ENCODE measurements around the gene RBM22. TPM values are rescaled to one million over a fixed set of nuclear protein-coding genes. Genes with fewer than 3 reads are reported as not detected.

Gene RBM22
- total and polyA plus RNA-seq, 2 of the 8 experiments (the other 6 are each of a cell fraction or from before 2014, with no cell fraction given), result 20.8 to 33.9 TPM

DNA sequence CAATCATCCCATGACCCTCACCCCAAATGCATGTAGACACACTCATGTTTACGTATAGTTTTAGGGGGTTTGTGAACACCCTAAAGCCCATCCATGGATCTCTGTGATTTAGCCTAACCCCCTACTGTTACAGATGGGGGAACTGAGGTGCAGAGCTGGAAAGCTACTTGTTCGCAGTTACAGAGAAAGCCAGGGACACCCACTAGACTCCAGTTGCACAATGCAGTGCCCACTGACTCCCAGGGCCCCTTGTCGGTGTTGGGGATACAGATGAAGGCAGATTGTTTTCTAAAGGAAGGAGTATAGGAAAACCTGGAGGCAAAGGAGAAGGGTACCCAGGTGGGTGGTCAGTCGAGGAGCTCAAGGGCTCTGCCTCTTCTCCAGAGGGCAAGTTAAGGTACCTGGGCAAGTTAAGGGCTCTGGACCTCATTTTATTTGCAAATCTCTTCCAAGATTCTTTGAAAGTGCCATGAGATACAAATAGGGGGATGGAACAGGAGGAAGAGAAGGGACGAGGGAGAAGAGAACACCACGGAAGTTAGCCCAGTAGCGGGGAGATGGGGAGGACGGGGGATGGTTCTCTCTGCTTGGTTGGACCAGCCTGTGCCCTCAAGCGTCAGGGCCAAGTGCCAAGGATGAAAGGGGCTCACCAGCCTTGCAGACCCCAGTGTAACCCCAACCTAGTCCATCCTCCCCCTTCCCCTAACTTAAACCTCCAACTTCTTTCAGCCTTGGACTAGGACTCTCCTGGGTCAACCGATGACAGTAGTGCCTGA, 38.9 kb downstream of the RBM22 start:
- Histone ChIP-seq H2BK15ac (ENCODE audit: low read length) (no peak overlapping the region; the same call in 1 of the 2 replicates), H3K4ac (replicated peaks; ENCODE audit: insufficient read length, low read depth, low read length) (no peak overlapping the region), H4K91ac (replicated peaks; ENCODE audit: insufficient read length, low read length) (no peak overlapping the region), H3K4me2 (ENCODE audit: insufficient read depth in 1 of 2, low read depth in 2 of 2, low read length in 2 of 2) (0 out of 4 replicates have a peak overlapping the region, but pooled peaks of 1 of the 2 experiments have one; percentile 15), H2BK20ac (ENCODE audit: low read length) (no peak overlapping the region), H2BK5ac (ENCODE audit: low read depth, low read length) (no peak overlapping the region), H2BK12ac (ENCODE audit: low read depth, low read length) (no peak overlapping the region), H3K56ac (replicated peaks; ENCODE audit: insufficient read length, low read depth, low read length) (no peak overlapping the region), H3K79me1 (ENCODE audit: low read depth, low read length) (no peaks in the 10 kb centered on the region), H3K23me2 (ENCODE audit: low read depth, low read length) (no peaks in the 10 kb centered on the region), H3K36me3 (ENCODE audit: control insufficient read depth in 2 of 4, insufficient read depth in 4 of 4, low read length in 3 of 4) (no peaks in the 10 kb centered on the region), H4K5ac (ENCODE audit: insufficient read length, low read depth, low read length) (no peak overlapping the region), H3K14ac (ENCODE audit: insufficient read length) (no peak overlapping the region), H3K9ac (replicated peaks in 1 of 4; ENCODE audit: extremely low read depth in 1 of 4, low read depth in 3 of 4, low read length in 3 of 4) (no peak overlapping the region), H2BK120ac (replicated peaks; ENCODE audit: low read depth, low read length) (no peak overlapping the region), H4K8ac (ENCODE audit: extremely low read depth, insufficient read depth, low read length) (no peak overlapping the region), H3K23ac (ENCODE audit: insufficient read length) (no peak overlapping the region), H3K4me1 (replicated peaks in 1 of 4; ENCODE audit: control insufficient read depth in 3 of 4, insufficient read depth in 4 of 4, low read length in 3 of 4) (peaks cover 0 to 11% (median 2%) of the 10 kb centered on the region in 4 experiments; a peak in 4 of 7 replicates), H3K27me3 (replicated peaks in 1 of 4; ENCODE audit: control insufficient read depth in 3 of 4, extremely low read depth in 1 of 4, insufficient read depth in 3 of 4, low read length in 3 of 4) (no peaks in the 10 kb centered on the region; a peak in 1 of 7 replicates), H4K20me1 (replicated peaks in 1 of 2; ENCODE audit: control insufficient read depth in 1 of 2, insufficient read depth in 2 of 2, low read length in 2 of 2) (peaks cover 0 to 2% of the 10 kb centered on the region in 2 experiments), H3K9me3 (ENCODE audit: insufficient read depth in 2 of 2, low read depth in 1 of 2, low read length in 1 of 2) (no peaks in the 10 kb centered on the region), H3K18ac (ENCODE audit: extremely low read depth, low read length) (no peak overlapping the region), H3K4me3 (ENCODE audit: extremely low read depth in 1 of 4, insufficient read depth in 2 of 4, low read depth in 3 of 4, low read length in 4 of 4) (no peak overlapping the region), H2AFZ (ENCODE audit: low read length) (no peak overlapping the region), H3K79me2 (ENCODE audit: control insufficient read depth in 1 of 2, insufficient read depth in 2 of 2, low read length in 2 of 2) (no peaks in the 10 kb centered on the region), H2AK5ac (ENCODE audit: low read depth, low read length) (no peak overlapping the region), H3K27ac (ENCODE audit: low read depth, low read length) (no peak overlapping the region)
- FAIRE-seq, result no peak
- CTCF ChIA-PET (ENCODE audit: partially characterized antibody), result interaction anchor here (1.1 to 20.1 kb wide), 11 partner anchors 9 to 117 kb away, joined by 3 to 303 read pairs (median 5); partner anchors contain the start of gene SYNPO
- POLR2A ChIA-PET (ENCODE audit: partially characterized antibody), result interaction anchor here (0.6 to 8.2 kb wide), 6 partner anchors 10 to 212 kb away, joined by 3 to 70 read pairs (median 6); partner anchors contain the start of genes RBM22 and RPS14
- 78% methylated on average over 9 of the region's 10 CpGs; no CpG with 5 or more reads in 1 of the 2 experiments for WGBS, 2 experiments (ENCODE audit: extremely low coverage in 1 of 2, insufficient coverage in 1 of 2, insufficient read length in 1 of 2, insufficient replicate concordance in 2 of 2, low coverage in 1 of 2, low lambda C conversion rate in 2 of 2, missing lambda C conversion rate in 1 of 2)
- no peak for DNase-seq (ENCODE audit: low read depth in 1 of 2, low spot score in 2 of 2)
- TF ChIP-seq, protein P1, sequence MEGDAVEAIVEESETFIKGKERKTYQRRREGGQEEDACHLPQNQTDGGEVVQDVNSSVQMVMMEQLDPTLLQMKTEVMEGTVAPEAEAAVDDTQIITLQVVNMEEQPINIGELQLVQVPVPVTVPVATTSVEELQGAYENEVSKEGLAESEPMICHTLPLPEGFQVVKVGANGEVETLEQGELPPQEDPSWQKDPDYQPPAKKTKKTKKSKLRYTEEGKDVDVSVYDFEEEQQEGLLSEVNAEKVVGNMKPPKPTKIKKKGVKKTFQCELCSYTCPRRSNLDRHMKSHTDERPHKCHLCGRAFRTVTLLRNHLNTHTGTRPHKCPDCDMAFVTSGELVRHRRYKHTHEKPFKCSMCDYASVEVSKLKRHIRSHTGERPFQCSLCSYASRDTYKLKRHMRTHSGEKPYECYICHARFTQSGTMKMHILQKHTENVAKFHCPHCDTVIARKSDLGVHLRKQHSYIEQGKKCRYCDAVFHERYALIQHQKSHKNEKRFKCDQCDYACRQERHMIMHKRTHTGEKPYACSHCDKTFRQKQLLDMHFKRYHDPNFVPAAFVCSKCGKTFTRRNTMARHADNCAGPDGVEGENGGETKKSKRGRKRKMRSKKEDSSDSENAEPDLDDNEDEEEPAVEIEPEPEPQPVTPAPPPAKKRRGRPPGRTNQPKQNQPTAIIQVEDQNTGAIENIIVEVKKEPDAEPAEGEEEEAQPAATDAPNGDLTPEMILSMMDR (IDR thresholded peaks at IDR 0.05; ENCODE audit: control extremely low read depth in 1 of 3, insufficient read depth in 1 of 3, low read depth in 1 of 3, low read length in 3 of 3), result no peak
- TF ChIP-seq, protein P2, sequence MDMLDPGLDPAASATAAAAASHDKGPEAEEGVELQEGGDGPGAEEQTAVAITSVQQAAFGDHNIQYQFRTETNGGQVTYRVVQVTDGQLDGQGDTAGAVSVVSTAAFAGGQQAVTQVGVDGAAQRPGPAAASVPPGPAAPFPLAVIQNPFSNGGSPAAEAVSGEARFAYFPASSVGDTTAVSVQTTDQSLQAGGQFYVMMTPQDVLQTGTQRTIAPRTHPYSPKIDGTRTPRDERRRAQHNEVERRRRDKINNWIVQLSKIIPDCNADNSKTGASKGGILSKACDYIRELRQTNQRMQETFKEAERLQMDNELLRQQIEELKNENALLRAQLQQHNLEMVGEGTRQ (IDR thresholded peaks at IDR 0.05; ENCODE audit: low read length), result no peak
- no peak for TF ChIP-seq GTF2F1 (IDR thresholded peaks at IDR 0.05; ENCODE audit: borderline replicate concordance, low read depth, low read length)
- TF ChIP-seq SUZ12 (IDR thresholded peaks at IDR 0.05; ENCODE audit: low read length), result no peak
- TF ChIP-seq TAF7 (optimal IDR thresholded peaks at IDR 0.05; ENCODE audit: borderline replicate concordance, low read depth, low read length), result no peak
- no peak for TF ChIP-seq MAFK (IDR thresholded peaks at IDR 0.05; ENCODE audit: low read depth, low read length)
- no peak for TF ChIP-seq EGR1 (IDR thresholded peaks at IDR 0.05; ENCODE audit: borderline replicate concordance, low read depth, low read length)
- TF ChIP-seq CHD2 (IDR thresholded peaks at IDR 0.05; ENCODE audit: low read length), result no peak

All from H1 (cell line).